ENCODE data around the gene BABAM2. TPM values are rescaled to one million over a fixed set of nuclear protein-coding genes. Genes with fewer than 3 reads are reported as not detected.

The BABAM2 gene
- total RNA-seq, 4 donors from 2014 or later, result 57.2 to 72.2 (median 67.5) TPM

GRCh38 chr2:28336264-28336980 lies 445.9 kb downstream of the BABAM2 start:
- H3K27me3 ChIP-seq, result no peaks in the 10 kb centered on the region
- H3K36me3 ChIP-seq, result no peaks in the 10 kb centered on the region
- intact Hi-C loops (cut with DNase I; ENCODE audit: low total_unique reads) (no loop called here), in situ Hi-C loops (cut with MboI; ENCODE audit: low sequenced_read_pairs in 4 of 4) (no loop called here)
- no peak for TF ChIP-seq POLR2A (IDR thresholded peaks at IDR 0.05)
- ATAC-seq, result no peak
- DNase-seq, result peak in 1 of 2 donors; percentile 21
- H3K4me3 ChIP-seq, result no peak overlapping the region
- peaks cover 75 to 78% of the 10 kb centered on the region in 2 donors for H3K4me1 ChIP-seq
- no peaks in the 10 kb centered on the region for H3K9me3 ChIP-seq
- peak overlapping the region in 3 of 4 donors; percentile 28 to 97 (median 95) for H3K27ac ChIP-seq

DNA sequence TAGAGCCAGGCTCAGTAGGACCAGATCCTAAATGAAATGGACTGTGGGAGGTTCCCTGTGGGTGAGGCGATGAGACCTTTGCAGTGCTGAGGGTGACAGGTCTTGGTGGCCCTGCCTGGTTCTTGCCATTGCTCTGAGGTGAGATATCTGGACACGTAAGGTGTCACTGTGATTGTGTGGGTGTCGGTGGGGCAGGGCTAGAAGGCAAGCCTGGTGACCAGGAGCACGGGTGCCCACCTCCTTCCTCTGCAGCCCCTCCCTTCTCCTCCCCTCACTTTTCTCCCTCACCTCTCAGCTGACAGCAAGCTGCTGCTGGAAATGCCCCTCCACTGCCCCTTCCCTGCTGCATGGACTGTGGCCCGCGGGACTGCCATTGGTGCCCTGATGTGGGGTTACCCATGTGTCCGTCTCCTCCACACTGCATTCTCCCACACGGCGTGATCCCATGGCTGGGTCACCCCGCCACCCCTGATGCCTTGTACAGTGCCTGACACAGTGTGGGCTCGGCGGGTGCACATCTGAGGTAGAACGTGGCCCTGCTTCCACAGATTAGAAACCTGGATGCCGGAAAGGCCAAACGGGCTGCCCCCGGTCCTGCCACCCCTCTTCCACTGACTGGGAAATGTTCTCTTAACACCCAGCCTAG lies 446.6 kb downstream of the BABAM2 start:
- ATAC-seq (no peak), DNase-seq (no peak)
- H3K27ac ChIP-seq, result peak overlapping the region; percentile 57 to 97 (median 87)
- TF ChIP-seq, protein P1, sequence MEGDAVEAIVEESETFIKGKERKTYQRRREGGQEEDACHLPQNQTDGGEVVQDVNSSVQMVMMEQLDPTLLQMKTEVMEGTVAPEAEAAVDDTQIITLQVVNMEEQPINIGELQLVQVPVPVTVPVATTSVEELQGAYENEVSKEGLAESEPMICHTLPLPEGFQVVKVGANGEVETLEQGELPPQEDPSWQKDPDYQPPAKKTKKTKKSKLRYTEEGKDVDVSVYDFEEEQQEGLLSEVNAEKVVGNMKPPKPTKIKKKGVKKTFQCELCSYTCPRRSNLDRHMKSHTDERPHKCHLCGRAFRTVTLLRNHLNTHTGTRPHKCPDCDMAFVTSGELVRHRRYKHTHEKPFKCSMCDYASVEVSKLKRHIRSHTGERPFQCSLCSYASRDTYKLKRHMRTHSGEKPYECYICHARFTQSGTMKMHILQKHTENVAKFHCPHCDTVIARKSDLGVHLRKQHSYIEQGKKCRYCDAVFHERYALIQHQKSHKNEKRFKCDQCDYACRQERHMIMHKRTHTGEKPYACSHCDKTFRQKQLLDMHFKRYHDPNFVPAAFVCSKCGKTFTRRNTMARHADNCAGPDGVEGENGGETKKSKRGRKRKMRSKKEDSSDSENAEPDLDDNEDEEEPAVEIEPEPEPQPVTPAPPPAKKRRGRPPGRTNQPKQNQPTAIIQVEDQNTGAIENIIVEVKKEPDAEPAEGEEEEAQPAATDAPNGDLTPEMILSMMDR (IDR thresholded peaks at IDR 0.05 in 4 of 5, conservative IDR thresholded peaks at IDR 0.05 in 1 of 5), result no peak
- no peak for TF ChIP-seq POLR2A (IDR thresholded peaks at IDR 0.05)
- peaks cover 80% of the 10 kb centered on the region in 2 donors for H3K4me1 ChIP-seq
- H3K36me3 ChIP-seq, result no peaks in the 10 kb centered on the region
- intact Hi-C loops (cut with DNase I; ENCODE audit: low total_unique reads) (no loop called here), in situ Hi-C loops (cut with MboI; ENCODE audit: low sequenced_read_pairs in 4 of 4) (no loop called here)
- no peak overlapping the region for H3K4me3 ChIP-seq
- no peaks in the 10 kb centered on the region for H3K9me3 ChIP-seq
- H3K27me3 ChIP-seq, result no peaks in the 10 kb centered on the region

- ATAC-seq, result peak; percentile 37 to 42
- peak; percentile 69 to 83 for DNase-seq
- Histone ChIP-seq H3K9me3 (no peaks in the 10 kb centered on the region), H3K27me3 (no peaks in the 10 kb centered on the region), H3K4me1 (peaks cover 79 to 82% of the 10 kb centered on the region in 2 donors), H3K36me3 (no peaks in the 10 kb centered on the region), H3K4me3 (no peak overlapping the region), H3K27ac (peak overlapping the region; percentile 57 to 89 (median 74))
- intact Hi-C loops (cut with DNase I; ENCODE audit: low total_unique reads) (no loop called here), in situ Hi-C loops (cut with MboI; ENCODE audit: low sequenced_read_pairs in 4 of 4) (no loop called here)
- TF ChIP-seq POLR2A (IDR thresholded peaks at IDR 0.05), result no peak
- TF ChIP-seq, protein P1 (IDR thresholded peaks at IDR 0.05 in 4 of 5, conservative IDR thresholded peaks at IDR 0.05 in 1 of 5), result no peak
Measured at GRCh38 chr2:28338046-28338817, 447.7 kb downstream of the BABAM2 start.

DNA sequence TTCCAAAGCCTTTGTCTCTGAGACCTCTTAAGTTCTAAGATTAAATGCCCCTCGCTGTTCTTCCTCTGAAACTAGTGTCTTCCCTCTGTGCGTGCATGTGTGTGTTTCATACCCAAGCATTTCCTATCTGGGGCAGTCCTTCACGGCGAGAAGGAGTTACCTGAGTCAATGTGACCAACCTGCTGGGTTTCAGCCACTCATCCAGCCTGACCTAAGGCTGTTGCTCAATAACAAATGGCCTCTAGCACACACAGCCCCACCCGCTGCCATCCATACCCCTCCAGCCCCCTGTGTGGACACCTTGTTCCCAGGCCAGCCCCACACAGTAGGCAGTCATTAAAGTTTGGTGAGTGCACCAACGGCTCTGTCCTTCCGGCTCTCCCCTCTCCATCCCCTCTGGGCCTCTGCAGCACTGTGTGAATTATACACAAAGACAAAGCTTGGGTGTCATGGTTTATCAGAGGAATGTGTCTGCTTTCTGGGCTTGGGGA lies 448.3 kb downstream of the BABAM2 start:
- no peaks in the 10 kb centered on the region for H3K9me3 ChIP-seq
- in situ Hi-C loops (cut with MboI; ENCODE audit: low sequenced_read_pairs in 4 of 4) (no loop called here), intact Hi-C loops (cut with DNase I; ENCODE audit: low total_unique reads) (no loop called here)
- H3K27ac ChIP-seq, result peak overlapping the region; percentile 57 to 89 (median 74)
- H3K4me1 ChIP-seq, result peaks cover 79 to 82% of the 10 kb centered on the region in 2 donors
- H3K36me3 ChIP-seq, result no peaks in the 10 kb centered on the region
- ATAC-seq (no peak), DNase-seq (peak in 1 of 2 donors; percentile 42)
- TF ChIP-seq POLR2A (IDR thresholded peaks at IDR 0.05), result no peak
- TF ChIP-seq, protein P1 (IDR thresholded peaks at IDR 0.05 in 4 of 5, conservative IDR thresholded peaks at IDR 0.05 in 1 of 5), result no peak
- H3K27me3 ChIP-seq, result no peaks in the 10 kb centered on the region
- no peak overlapping the region for H3K4me3 ChIP-seq

All from gastrocnemius medialis (tissue), 4 donors.